ENCODE data around the gene MTSS2. TPM values are rescaled to one million over a fixed set of nuclear protein-coding genes. Genes with fewer than 3 reads are reported as not detected.

The MTSS2 gene
- total and polyA plus RNA-seq, 8 donors = 5.8 to 50.7 (median 21.2) TPM

GRCh38 chr16:70694088-70694867 lies 8.4 kb upstream of the MTSS2 start:
- TF ChIP-seq POLR2AphosphoS5 (IDR thresholded peaks at IDR 0.05) = peak in 2 of 3 donors; percentile 14 to 17
- no peak for TF ChIP-seq CTCF (IDR thresholded peaks at IDR 0.05)
- 74 to 87% (median 81%) methylated on average over 7 to 17 of the region's 17 CpGs for WGBS, 5 donors
- intact Hi-C loops (cut with DNase I; ENCODE audit: low total_unique reads) = no loop called here
- Histone ChIP-seq H3K36me3 (peaks cover 0 to 21% (median 10%) of the 10 kb centered on the region in 4 donors), H3K4me3 (no peak overlapping the region), H3K9me3 (no peaks in the 10 kb centered on the region), H3K27ac (peak overlapping the region in 4 of 5 donors; percentile 83 to 95 (median 88)), H3K27me3 (no peaks in the 10 kb centered on the region), H3K4me1 (peaks cover 74 to 95% (median 89%) of the 10 kb centered on the region in 4 donors)
- no peak for DNase-seq

- Histone ChIP-seq H3K36me3 (peaks cover 0 to 9% (median 1%) of the 10 kb centered on the region in 4 donors), H3K9me3 (no peaks in the 10 kb centered on the region), H3K27ac (peak overlapping the region in 4 of 5 donors; percentile 83 to 95 (median 88)), H3K4me1 (peaks cover 81 to 100% (median 95%) of the 10 kb centered on the region in 4 donors), H3K4me3 (no peak overlapping the region), H3K27me3 (no peaks in the 10 kb centered on the region)
- 77 to 87% (median 81%) methylated on average over 26 to 29 of the region's 29 CpGs for WGBS, 5 donors
- no peak for TF ChIP-seq EP300 (IDR thresholded peaks at IDR 0.05)
- TF ChIP-seq CTCF (IDR thresholded peaks at IDR 0.05) = no peak
- TF ChIP-seq POLR2AphosphoS5 (IDR thresholded peaks at IDR 0.05) = peak in 1 of 3 donors; percentile 85
- intact Hi-C loops (cut with DNase I; ENCODE audit: low total_unique reads) = no loop called here
- peak in 1 of 2 donors; percentile 79 for DNase-seq
These were observed 7.2 kb upstream of the MTSS2 start for GRCh38 chr16:70692873-70693671.

- Histone ChIP-seq H3K27ac (peak overlapping the region; percentile 50 to 95 (median 85)), H3K36me3 (peaks cover 0 to 8% (median 0%) of the 10 kb centered on the region in 4 donors), H3K9me3 (no peaks in the 10 kb centered on the region), H3K4me1 (peaks cover 79 to 100% (median 94%) of the 10 kb centered on the region in 4 donors), H3K4me3 (no peak overlapping the region), H3K27me3 (no peaks in the 10 kb centered on the region)
- TF ChIP-seq POLR2AphosphoS5 (IDR thresholded peaks at IDR 0.05) (no peak), EP300 (IDR thresholded peaks at IDR 0.05) (no peak), CTCF (IDR thresholded peaks at IDR 0.05) (no peak), POLR2A (IDR thresholded peaks at IDR 0.05) (no peak)
- peak in 1 of 2 donors; percentile 53 for DNase-seq
- intact Hi-C loops (cut with DNase I; ENCODE audit: low total_unique reads) = no loop called here
- WGBS, 5 donors = 69 to 83% (median 73%) methylated on average over 12 to 14 of the region's 14 CpGs
These were observed 6.4 kb upstream of the MTSS2 start for GRCh38 chr16:70692130-70692872.

Data from stomach (tissue), 9 donors.